ENCODE data around the gene SFXN5.
A peak's percentile ranks its signal among the peaks of the same experiment; 100 is the strongest.

SFXN5 gene

DNA sequence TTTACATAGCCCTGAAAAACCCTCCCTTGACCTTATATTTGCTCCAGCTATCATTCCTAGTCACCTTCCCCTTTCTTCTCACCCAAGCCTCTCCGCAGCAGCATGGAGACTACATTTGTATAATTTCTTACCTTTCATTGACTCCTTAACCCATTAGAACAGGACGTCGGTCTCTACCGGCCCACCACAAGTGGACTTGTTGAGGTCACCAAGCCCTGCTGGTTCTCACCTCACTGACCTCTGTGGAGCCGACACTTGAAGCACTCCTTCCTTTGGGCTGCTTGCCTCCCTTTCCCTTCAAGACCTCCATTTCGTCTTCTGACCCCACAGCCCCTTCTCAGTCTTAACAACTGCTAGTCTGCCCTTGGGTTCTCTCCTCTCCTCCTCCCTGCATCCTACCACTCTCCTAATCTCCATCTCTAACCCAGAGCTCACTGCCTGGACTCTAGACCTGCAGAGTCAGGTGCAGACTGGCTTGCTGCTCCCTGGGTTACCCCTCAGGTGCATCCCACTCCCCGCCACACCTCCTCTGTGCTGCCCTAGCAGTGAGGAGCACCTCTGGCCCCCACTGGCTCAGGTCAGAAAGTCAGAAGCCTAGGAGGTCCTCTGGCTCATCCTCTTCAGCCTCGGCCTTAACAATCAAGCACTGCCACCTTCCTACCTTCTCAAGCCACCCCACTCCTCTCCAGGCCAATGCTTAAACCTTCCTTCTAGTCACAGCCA, 5.3 kb upstream of the SFXN5 start:
- ChIA-PET POLR2A (no interaction called here), CTCF (interaction anchor here (0.5 to 0.8 kb wide), 3 partner anchors 9 to 141 kb away, joined by 3 to 5 read pairs (median 5); no protein-coding TSS in a partner anchor)
- H3K4me3 ChIP-seq (ENCODE audit: low read depth, low read length), result no peak overlapping the region
- H3K9me3 ChIP-seq (ENCODE audit: control insufficient read depth, insufficient read depth, low read depth, low read length), result no peaks in the 10 kb centered on the region
- TF ChIP-seq KLF16 (tag by site-specific recombination; IDR thresholded peaks at IDR 0.05) (0 out of 2 replicates have a peak, but pooled peaks have one; percentile 16), ZBTB8A (tag by site-specific recombination; IDR thresholded peaks at IDR 0.05) (no peak)
- H3K27ac ChIP-seq (ENCODE audit: extremely low read depth, low read depth, low read length), result no peak overlapping the region
- peaks cover 0 to 80% of the 10 kb centered on the region in 2 experiments; a peak in 2 of 3 replicates for H3K36me3 ChIP-seq (ENCODE audit: control insufficient read depth in 2 of 2, insufficient read depth in 1 of 2, low read length in 2 of 2)
- no peaks in the 10 kb centered on the region; the same call in 1 of the 2 replicates for H3K4me1 ChIP-seq (ENCODE audit: control insufficient read depth, insufficient read depth, low read length)

DNA sequence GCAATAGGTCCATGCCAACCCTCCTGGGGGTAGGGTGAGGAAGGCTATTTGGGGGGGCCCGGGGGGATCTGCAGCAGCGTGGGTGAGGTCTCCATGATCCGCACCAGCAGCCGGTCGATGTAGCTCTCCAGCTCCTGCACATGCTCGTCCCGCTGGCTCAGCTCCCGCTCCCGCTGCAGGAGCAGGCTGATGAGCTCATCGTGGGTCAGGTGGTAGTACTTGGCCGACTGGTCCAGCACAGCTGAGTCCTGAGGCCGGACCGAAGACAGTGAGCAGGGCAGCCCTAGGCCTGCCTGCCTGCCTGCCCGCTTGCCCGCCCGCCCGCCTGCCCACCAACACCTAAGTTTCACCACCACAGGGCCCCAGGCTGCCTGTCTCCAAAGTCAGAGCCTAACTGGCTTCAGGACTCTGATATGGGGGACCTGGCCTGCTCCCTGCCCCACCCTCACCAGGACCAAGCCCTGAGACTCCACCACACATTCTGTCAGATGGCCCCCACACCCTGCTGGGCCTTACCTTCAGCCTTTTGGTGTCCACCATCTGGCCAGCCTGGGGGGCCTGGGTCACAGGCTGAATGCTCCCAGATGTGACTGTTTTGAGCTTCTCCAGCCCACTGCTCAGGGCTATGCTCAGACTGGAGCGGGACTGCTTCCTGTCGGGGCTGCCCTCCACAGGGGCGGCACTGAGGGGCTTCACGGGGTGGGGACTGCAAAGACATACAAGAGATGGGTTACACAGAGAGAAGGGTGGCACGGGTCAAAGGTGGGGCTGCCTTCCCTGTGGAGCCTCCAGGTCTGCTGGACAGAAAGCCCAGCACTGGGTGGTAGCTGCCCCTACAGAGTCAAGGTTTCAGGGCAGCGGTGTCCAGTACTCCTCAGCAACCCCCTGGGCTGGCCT, 4.2 kb upstream of the SFXN5 start:
- CTCF ChIA-PET, result interaction anchor here (0.5 to 3.2 kb wide), 4 partner anchors 10 to 137 kb away, joined by 3 to 7 read pairs (median 4); no protein-coding TSS in a partner anchor
- H3K4me3 ChIP-seq (ENCODE audit: low read depth, low read length), result no peak overlapping the region
- POLR2A ChIA-PET, result no interaction called here
- no peak overlapping the region for H3K27ac ChIP-seq (ENCODE audit: extremely low read depth, low read depth, low read length)
- TF ChIP-seq TRIM28 (IDR thresholded peaks at IDR 0.05; ENCODE audit: borderline replicate concordance, low read length) (no peak), ZNF600 (tag by site-specific recombination; IDR thresholded peaks at IDR 0.05) (peak; percentile 93)
- H3K9me3 ChIP-seq (ENCODE audit: control insufficient read depth, insufficient read depth, low read depth, low read length), result no peaks in the 10 kb centered on the region
- peaks cover 0 to 72% of the 10 kb centered on the region in 2 experiments; a peak in 1 of 3 replicates for H3K36me3 ChIP-seq (ENCODE audit: control insufficient read depth in 2 of 2, insufficient read depth in 1 of 2, low read length in 2 of 2)
- no peaks in the 10 kb centered on the region; the same call in 1 of the 2 replicates for H3K4me1 ChIP-seq (ENCODE audit: control insufficient read depth, insufficient read depth, low read length)

DNA sequence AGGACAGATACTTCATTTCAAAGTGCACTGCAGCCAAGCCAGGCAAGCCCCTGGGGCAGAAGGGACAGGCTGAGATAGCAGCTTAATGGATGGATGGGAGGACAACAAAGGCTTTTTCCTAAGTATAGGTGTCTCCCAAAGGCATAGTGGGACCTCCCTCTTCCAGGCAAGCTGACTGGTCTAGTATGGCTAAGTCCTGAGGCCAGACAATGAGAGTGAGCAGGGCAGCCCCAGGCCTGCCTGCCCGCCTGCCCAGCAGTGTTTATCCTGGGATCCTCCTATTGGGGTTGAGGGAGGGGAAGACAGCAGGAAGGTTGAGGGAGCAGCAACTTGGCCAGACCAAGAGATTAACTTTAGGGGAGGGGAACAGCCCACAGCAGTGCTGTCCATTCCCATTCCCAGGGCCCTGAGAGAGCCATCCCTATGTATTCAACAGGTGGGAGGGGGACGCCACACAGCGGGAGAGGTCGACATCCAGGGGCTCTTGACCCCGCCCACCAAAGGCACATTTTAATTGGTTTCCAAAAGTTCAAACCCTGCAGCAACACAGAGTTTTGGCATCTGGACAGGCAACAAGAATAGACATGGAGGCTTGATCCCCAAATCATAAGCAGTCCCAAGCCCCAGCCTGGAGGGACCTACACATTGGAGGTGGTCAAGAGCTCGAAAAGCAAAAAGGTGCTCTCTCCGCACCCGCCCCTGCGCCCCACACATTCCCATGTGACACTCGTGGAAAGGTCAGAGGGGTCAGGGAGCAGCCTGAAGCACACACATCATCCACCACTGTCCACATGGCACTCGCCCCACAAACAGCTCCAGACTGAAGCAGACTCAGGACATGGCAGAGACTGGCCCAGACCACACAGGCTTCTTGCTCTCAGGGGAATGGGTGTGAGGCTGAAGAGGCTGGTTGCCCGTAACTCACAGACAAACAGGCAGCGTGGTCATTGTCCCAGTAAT, 2.9 kb upstream of the SFXN5 start:
- CTCF ChIA-PET, result interaction anchor here (0.6 to 3.2 kb wide), 5 partner anchors 10 to 149 kb away, joined by 3 to 7 read pairs (median 3); no protein-coding TSS in a partner anchor
- H3K4me3 ChIP-seq (ENCODE audit: low read depth, low read length), result no peak overlapping the region
- no peaks in the 10 kb centered on the region; the same call in 1 of the 2 replicates for H3K4me1 ChIP-seq (ENCODE audit: control insufficient read depth, insufficient read depth, low read length)
- POLR2A ChIA-PET, result no interaction called here
- TF ChIP-seq SCRT1 (tag by site-specific recombination; IDR thresholded peaks at IDR 0.05; ENCODE audit: borderline replicate concordance) (peak; percentile 78), ZNF610 (tag by site-specific recombination; IDR thresholded peaks at IDR 0.05; ENCODE audit: borderline replicate concordance) (no peak), ZFP3 (tag by site-specific recombination; IDR thresholded peaks at IDR 0.05; ENCODE audit: low read depth) (no peak), ZNF560 (tag by site-specific recombination; IDR thresholded peaks at IDR 0.05; ENCODE audit: borderline replicate concordance) (no peak), SCRT2 (tag by site-specific recombination; IDR thresholded peaks at IDR 0.05) (peak; percentile 92), OSR2 (tag by site-specific recombination; IDR thresholded peaks at IDR 0.05) (no peak), ZNF416 (tag by site-specific recombination; IDR thresholded peaks at IDR 0.05) (no peak), ZNF155 (tag by site-specific recombination; IDR thresholded peaks at IDR 0.05) (no peak)
- TF ChIP-seq, protein P1, sequence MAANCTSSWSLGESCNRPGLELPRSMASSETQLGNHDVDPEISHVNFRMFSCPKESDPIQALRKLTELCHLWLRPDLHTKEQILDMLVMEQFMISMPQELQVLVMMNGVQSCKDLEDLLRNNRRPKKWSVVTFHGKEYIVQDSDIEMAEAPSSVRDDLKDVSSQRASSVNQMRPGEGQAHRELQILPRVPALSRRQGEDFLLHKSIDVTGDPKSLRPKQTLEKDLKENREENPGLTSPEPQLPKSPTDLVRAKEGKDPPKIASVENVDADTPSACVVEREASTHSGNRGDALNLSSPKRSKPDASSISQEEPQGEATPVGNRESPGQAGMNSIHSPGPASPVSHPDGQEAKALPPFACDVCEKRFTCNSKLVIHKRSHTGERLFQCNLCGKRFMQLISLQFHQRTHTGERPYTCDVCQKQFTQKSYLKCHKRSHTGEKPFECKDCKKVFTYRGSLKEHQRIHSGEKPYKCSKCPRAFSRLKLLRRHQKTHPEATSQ (tag by site-specific recombination; IDR thresholded peaks at IDR 0.05), result no peak
- TF ChIP-seq, protein P2, sequence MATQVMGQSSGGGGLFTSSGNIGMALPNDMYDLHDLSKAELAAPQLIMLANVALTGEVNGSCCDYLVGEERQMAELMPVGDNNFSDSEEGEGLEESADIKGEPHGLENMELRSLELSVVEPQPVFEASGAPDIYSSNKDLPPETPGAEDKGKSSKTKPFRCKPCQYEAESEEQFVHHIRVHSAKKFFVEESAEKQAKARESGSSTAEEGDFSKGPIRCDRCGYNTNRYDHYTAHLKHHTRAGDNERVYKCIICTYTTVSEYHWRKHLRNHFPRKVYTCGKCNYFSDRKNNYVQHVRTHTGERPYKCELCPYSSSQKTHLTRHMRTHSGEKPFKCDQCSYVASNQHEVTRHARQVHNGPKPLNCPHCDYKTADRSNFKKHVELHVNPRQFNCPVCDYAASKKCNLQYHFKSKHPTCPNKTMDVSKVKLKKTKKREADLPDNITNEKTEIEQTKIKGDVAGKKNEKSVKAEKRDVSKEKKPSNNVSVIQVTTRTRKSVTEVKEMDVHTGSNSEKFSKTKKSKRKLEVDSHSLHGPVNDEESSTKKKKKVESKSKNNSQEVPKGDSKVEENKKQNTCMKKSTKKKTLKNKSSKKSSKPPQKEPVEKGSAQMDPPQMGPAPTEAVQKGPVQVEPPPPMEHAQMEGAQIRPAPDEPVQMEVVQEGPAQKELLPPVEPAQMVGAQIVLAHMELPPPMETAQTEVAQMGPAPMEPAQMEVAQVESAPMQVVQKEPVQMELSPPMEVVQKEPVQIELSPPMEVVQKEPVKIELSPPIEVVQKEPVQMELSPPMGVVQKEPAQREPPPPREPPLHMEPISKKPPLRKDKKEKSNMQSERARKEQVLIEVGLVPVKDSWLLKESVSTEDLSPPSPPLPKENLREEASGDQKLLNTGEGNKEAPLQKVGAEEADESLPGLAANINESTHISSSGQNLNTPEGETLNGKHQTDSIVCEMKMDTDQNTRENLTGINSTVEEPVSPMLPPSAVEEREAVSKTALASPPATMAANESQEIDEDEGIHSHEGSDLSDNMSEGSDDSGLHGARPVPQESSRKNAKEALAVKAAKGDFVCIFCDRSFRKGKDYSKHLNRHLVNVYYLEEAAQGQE (tag by site-specific recombination; IDR thresholded peaks at IDR 0.05), result no peak
- TF ChIP-seq, protein P3, sequence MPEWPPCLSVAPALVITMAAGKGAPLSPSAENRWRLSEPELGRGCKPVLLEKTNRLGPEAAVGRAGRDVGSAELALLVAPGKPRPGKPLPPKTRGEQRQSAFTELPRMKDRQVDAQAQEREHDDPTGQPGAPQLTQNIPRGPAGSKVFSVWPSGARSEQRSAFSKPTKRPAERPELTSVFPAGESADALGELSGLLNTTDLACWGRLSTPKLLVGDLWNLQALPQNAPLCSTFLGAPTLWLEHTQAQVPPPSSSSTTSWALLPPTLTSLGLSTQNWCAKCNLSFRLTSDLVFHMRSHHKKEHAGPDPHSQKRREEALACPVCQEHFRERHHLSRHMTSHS (tag by site-specific recombination; IDR thresholded peaks at IDR 0.05), result no peak
- H3K27ac ChIP-seq (ENCODE audit: extremely low read depth, low read depth, low read length), result no peak overlapping the region
- peaks cover 0 to 58% of the 10 kb centered on the region in 2 experiments; a peak in 1 of 3 replicates for H3K36me3 ChIP-seq (ENCODE audit: control insufficient read depth in 2 of 2, insufficient read depth in 1 of 2, low read length in 2 of 2)
- no peaks in the 10 kb centered on the region for H3K9me3 ChIP-seq (ENCODE audit: control insufficient read depth, insufficient read depth, low read depth, low read length)

All from HEK293 (cell line).